ENCODE data around the gene F5. TPM values are rescaled to one million over a fixed set of nuclear protein-coding genes. Genes with fewer than 3 reads are reported as not detected.

Gene F5
- total and polyA plus RNA-seq, 9 of the 15 experiments (the other 6 are each of a cell fraction or from before 2014, with no cell fraction given) = 0.03 to 0.13 TPM; not detected in 7

DNA sequence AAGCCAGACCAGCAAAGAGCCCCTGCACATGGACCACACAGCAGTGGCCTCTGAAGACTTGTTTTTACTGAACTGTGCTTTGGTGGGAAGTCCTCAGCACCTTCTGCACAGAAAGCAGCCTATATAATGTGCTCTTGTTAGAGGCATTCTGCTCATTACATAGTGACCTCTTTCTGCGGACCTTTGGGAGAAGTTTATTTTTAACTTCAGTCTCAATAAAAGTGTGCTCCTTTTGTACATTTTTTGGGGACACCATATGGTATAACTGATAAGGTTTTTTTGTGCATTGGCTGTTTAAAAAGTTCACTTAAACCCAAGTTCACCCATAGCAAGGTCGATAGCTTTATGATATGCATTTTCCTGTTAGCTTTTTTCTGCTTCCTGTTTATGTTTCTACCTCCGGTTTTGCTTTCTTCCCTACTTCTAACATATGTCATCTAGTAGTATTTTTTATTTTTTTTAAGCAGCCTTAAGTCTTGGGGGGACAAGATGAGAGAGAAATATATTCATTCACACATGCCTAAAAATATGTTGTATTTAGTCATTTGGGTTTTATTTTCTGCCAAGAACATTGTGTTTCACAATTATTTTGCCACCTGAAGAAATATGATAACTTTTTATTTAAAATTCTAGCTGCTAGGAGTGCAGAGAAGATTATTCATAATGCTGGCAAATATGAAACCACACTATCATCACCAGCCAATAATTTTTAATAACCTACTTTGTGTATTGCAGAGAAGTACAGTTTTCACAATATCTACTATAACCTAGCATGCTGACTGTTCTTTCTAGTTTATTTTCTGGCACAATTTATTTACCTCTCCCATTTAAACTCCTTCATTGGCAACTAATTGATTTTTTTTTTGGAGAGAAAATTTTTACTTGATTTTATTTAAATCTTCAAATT lies 77.6 kb downstream of the F5 start (continued):
- TF ChIP-seq, protein P1, sequence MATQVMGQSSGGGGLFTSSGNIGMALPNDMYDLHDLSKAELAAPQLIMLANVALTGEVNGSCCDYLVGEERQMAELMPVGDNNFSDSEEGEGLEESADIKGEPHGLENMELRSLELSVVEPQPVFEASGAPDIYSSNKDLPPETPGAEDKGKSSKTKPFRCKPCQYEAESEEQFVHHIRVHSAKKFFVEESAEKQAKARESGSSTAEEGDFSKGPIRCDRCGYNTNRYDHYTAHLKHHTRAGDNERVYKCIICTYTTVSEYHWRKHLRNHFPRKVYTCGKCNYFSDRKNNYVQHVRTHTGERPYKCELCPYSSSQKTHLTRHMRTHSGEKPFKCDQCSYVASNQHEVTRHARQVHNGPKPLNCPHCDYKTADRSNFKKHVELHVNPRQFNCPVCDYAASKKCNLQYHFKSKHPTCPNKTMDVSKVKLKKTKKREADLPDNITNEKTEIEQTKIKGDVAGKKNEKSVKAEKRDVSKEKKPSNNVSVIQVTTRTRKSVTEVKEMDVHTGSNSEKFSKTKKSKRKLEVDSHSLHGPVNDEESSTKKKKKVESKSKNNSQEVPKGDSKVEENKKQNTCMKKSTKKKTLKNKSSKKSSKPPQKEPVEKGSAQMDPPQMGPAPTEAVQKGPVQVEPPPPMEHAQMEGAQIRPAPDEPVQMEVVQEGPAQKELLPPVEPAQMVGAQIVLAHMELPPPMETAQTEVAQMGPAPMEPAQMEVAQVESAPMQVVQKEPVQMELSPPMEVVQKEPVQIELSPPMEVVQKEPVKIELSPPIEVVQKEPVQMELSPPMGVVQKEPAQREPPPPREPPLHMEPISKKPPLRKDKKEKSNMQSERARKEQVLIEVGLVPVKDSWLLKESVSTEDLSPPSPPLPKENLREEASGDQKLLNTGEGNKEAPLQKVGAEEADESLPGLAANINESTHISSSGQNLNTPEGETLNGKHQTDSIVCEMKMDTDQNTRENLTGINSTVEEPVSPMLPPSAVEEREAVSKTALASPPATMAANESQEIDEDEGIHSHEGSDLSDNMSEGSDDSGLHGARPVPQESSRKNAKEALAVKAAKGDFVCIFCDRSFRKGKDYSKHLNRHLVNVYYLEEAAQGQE (IDR thresholded peaks at IDR 0.05; ENCODE audit: borderline replicate concordance) = peak; percentile 16; the same call in 1 of the 2 replicates
- TF ChIP-seq, protein P1 (CRISPR knock-in tag; IDR thresholded peaks at IDR 0.05; ENCODE audit: low read depth) = no peak
- peak; percentile 77 for TF ChIP-seq DPF2 (IDR thresholded peaks at IDR 0.05)
- TF ChIP-seq GABPA (tag; conservative IDR thresholded peaks at IDR 0.05; ENCODE audit: low read depth) = peak; percentile 77
- TF ChIP-seq, protein P2, sequence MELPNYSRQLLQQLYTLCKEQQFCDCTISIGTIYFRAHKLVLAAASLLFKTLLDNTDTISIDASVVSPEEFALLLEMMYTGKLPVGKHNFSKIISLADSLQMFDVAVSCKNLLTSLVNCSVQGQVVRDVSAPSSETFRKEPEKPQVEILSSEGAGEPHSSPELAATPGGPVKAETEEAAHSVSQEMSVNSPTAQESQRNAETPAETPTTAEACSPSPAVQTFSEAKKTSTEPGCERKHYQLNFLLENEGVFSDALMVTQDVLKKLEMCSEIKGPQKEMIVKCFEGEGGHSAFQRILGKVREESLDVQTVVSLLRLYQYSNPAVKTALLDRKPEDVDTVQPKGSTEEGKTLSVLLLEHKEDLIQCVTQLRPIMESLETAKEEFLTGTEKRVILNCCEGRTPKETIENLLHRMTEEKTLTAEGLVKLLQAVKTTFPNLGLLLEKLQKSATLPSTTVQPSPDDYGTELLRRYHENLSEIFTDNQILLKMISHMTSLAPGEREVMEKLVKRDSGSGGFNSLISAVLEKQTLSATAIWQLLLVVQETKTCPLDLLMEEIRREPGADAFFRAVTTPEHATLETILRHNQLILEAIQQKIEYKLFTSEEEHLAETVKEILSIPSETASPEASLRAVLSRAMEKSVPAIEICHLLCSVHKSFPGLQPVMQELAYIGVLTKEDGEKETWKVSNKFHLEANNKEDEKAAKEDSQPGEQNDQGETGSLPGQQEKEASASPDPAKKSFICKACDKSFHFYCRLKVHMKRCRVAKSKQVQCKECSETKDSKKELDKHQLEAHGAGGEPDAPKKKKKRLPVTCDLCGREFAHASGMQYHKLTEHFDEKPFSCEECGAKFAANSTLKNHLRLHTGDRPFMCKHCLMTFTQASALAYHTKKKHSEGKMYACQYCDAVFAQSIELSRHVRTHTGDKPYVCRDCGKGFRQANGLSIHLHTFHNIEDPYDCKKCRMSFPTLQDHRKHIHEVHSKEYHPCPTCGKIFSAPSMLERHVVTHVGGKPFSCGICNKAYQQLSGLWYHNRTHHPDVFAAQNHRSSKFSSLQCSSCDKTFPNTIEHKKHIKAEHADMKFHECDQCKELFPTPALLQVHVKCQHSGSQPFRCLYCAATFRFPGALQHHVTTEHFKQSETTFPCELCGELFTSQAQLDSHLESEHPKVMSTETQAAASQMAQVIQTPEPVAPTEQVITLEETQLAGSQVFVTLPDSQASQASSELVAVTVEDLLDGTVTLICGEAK (IDR thresholded peaks at IDR 0.05) = peak; percentile 71
- TF ChIP-seq, protein P2 (CRISPR knock-in tag; IDR thresholded peaks at IDR 0.05) = no peak
- 0 out of 4 replicates have a peak, but pooled peaks of 1 of the 2 experiments have one; percentile 27 for TF ChIP-seq ARNT (IDR thresholded peaks at IDR 0.05)
- peak; percentile 59 for TF ChIP-seq NCOR1 (IDR thresholded peaks at IDR 0.05)
- TF ChIP-seq MEF2A (IDR thresholded peaks at IDR 0.05; ENCODE audit: control insufficient read depth, low read depth, low read length) = peak; percentile 79; the same call in 1 of the 2 replicates
